HG03442 (cell line): Measurements from ENCODE around the gene GJA4.

Experiments
- ATAC-seq: cut with Tn5 transposase; IDR thresholded peaks from one replicate; pipeline ENCODE4 v1.9.1; 2021; ENCODE audit warnings: mild to moderate bottlenecking, moderate library complexity; ENCODE audit not compliant: unreplicated experiment

Gene GJA4

DNA sequence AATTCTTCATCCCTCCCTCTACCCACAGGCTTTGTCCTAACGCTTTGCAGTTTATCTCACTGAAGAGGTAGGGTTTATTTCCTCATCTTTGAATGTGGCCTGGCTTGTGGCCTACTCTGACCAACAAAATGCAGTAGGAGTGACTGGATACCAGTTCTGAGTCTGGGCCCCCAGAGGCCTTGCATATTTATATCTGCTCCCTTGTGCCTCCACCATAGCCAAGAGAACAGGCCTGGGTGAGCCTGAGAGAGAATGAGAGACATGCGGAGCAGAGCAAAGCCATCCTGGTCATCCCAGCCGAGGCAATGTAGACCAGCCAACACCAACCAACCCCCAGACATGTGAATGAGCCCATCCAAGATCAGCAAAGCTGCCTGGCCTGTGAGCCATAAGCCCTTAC lies 36.5 kb downstream of the GJA4 start:
- no peak for ATAC-seq

DNA sequence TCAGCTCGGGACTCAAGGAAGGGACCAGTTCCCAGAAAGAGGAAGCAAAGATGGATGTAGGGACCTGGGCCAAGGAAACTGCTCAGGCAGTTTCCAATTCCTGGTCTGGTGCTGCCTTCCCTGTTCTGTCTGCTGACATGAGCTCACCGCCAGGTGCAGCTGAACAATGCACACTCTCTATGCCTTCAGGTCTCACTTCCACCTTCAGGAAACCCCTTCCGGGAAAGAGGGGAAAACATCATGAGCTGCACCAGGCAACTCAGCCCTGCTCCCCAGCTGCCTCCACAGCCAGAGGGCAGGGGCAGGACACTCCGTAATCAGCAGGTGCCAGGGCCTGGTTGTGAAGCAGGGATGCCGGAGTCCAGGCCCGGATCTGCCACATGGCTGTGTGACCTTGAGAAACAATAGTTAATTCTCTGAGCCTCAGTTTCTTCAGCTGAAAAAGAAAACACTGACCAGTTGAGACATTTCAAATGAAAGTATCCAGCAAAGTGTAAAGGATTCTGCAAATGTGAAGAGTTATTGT lies 39.0 kb downstream of the GJA4 start:
- no peak for ATAC-seq

DNA sequence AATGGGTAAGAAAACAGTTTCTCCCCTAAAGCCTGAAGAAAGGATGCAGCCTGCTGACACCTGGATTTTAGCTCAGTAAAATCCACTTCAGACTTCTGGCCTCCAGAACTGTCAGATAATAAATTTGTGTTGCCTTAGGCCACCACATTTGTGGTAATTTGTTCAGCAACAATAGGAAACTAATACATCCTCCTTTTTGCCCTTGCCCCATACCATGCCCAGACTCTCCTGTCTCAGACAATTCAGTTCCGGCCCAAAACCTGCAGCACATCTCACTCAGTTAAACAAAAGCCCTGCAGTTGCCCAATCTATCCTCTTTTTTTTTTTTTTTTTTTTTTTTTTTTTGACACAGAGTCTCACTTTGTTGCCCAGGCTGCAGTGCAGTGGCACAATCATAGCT lies 40.9 kb downstream of the GJA4 start:
- no peak for ATAC-seq

DNA sequence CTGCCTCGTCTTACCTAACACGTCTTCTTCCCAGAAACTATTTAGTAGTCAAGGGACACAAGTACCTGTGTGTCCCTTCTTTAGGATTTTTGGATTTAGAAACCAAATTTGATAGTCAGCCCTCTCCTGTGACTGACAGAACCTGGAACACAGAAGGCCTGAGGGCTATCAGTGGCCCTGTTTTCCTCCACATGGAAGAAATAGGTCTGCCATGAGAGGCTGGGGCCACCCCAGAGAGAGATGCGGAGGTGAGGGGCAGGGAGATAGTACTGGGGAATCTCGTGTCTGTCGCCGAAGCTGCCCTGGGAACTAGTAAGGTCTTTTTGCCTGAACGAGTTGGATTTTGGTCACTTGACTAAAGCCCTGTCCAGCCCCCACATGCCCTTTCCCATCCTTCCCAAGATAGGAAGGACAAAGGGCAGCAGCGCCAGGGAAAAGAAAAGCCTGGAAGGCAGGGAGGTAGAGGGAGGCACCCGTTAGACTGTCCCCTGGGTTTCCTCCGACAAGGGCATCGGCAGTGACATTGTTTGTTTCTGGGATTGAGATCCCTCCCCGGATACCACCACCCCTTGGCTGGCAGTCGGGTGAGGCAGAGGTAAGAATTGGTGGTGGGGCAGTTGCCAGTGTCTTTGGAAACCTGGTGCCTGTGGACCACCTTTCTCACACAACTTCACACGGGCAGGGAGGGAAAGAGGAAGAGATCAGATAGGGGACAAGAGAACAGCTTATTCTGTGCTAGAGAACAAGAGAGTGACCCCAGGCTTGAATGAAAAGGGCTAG lies 46.9 kb downstream of the GJA4 start:
- no peak for ATAC-seq

DNA sequence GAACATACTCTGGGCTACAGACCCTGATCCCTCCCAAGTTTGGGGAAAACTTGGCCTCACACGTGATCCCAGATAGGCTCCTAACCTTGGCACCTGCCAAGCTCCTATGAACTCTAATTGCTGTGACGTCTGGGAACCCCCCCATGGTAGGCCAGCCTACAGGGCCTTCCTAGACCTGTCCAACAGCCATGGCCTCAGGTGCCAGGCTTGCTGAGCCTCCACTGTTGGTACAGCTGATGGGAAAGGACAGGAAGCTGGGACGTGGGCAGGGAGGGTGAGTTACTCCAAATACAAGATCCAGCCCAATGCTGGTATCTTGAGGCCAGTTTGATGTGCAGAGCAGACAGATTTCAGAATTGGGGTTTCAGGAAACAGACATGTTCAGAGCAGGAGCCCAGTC lies 47.6 kb downstream of the GJA4 start:
- ATAC-seq, result no peak

DNA sequence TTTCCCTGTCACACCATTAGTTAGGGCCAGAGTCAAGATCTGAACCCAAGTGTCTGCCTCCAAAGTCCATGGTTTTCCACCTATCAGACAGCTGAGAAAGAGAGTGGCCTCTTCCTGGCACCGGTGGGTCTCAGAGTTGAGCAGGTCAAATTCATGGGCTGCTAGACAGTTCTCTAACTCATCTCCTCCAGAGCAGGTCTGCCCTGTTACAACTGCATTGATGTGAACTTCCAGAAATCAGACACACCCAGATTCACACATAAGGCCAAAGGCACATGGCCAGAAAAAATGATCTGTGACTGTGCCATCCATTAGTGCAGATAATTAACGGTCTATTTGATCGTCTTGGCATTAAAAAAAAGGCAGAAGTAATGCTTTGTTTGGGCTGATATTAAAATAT lies 49.3 kb downstream of the GJA4 start:
- ATAC-seq, result no peak

DNA sequence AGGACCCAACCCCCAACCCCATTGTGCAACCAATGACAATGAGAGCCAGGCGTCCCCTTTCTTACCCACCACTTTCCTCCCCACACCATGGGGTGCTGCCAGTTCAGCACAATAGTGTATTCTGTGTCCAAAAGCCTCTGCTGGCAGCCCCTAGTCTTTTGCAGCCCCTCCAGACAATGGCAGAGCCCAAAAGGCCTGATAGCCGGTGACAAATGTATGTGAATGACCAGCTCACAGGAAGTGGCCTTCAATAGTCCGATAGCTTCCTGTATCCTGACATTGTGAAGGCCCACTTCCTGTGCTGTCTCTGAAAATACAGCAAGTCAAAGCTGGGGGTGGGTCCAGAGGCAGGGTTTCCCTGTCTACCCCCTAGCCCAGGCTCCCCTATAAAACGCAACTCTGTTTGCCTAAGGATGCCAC lies 50.2 kb downstream of the GJA4 start:
- no peak for ATAC-seq

DNA sequence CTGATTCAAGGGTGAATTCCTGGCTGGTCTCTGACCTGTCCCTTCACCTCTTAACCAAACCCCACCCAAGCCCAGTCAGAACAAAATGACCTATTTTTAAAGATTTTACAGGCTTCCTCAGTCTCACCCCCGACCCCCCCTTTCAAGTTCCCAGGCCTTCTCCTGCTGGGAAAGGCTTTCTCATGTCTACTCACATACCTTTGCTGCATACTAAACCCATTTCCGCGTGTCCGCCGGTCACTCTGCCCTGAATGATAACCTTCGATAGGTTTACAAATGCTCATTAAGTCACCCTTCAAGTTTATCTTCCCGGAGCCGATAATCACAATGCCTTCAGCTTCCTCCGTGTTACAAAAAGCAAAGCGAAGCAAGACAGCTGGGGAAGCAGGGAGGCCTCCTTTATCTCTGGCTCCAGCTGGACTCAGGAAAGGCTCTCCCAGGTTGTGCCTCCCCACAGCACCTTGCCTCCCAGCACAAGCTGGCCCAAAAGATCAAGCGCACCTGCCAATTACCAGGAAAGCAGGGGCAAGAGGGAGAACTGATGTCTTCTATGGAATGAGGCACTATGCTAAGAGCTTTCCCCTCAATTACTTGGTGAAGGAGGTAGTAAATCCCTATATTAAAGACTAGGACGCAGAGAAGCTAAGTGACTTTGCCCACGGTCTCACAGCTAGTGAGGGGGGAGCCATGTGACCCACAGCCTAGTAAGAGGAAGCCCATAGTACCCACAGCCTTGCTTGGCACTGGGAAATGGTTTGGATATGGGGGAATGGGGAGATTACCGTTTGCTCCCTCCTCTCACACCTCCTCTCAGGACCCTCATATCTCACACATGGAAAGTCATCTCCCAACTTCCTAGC lies 50.8 kb downstream of the GJA4 start:
- no peak for ATAC-seq

DNA sequence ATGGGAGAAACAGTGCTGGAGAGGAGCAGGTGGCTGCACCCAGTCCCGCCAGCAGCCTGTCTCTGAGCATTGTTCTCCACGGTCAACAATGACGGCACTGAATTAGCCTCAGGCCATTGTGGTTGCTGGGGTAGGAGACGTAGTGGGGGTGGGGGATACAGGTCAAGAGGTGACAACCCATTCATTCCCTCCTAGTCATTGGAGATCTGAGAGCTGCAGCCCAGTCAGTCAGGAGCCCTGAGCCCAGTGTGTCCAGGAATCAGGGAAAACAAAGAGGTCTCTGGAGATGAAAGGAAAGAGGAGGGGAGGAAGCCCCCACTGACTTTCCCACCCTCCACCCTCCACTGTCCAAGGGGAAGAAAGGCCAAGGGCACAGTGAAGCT lies 51.4 kb downstream of the GJA4 start:
- ATAC-seq, result no peak
